Stimulated activated CD4-positive, alpha-beta T cell treated with anti-CD3 and anti-CD28 coated beads, Interleukin-15, amount 100 ng/mL, for 24 hours (primary cell): ENCODE measurements around the gene RPH3AL.
"Not testable (repeated sequence)": the region's sequence is repeated elsewhere in the genome, so short reads cannot be mapped to it uniquely, and the experiment has no call there.

ENCODE experiments used
- DNase-seq: peaks from one replicate; pipeline ENCODE4 v3.0.0-alpha.2; 2020

The RPH3AL gene

DNA sequence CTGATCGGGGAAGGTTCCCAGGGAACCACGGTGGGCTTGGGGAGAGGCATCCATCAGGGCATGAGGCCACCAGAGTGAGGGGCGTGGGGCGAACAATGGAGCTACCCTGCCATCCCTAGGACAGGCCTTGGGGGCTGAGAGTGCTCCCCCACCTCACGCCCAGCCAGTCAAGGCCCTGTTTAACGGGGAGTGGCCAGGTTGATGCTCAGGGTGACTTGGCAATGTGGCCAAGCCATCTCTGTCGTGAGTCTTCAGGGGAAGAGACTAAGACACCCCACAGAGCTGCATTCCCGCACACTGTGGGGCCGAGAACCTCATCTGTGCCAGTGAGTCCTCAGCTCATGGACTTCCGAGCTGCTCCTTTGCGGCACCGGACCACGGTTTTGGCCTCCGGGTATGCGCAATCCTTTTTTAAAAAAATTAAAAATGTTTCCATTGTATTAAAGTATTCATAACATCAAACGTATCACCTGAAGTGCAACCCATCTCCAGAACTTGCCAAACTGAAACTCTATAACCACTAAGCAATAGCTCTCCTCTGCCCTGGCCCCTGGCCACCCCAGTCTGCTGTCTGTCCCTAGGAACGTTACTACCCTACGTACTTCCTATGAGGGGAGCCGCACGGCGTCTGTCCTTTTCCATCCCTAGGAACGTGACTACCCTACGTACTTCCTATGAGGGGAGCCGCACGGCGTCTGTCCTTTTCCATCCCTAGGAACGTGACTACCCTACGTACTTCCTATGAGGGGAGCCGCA is 99.3 kb downstream of the RPH3AL start:
- DNase-seq: no peak

DNA sequence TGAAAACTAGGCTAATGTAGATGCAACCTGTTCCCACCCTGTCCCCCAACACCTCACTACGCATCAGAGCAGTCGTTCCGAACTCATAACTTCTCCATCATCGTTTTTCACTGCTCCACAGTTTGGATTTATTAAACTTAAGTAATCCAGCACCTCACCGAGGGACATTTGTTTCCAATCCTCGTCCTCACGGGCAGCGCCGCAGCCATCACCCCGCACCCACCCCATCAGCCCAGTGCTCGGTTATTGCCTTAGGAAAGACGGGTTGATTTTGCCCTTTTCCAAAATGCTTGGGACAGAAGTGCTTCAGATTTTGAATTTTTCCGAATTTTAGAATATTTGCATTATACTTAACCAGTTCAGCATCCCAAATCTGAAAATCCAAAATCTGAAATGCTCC is 100.2 kb downstream of the RPH3AL start:
- no peak for DNase-seq

DNA sequence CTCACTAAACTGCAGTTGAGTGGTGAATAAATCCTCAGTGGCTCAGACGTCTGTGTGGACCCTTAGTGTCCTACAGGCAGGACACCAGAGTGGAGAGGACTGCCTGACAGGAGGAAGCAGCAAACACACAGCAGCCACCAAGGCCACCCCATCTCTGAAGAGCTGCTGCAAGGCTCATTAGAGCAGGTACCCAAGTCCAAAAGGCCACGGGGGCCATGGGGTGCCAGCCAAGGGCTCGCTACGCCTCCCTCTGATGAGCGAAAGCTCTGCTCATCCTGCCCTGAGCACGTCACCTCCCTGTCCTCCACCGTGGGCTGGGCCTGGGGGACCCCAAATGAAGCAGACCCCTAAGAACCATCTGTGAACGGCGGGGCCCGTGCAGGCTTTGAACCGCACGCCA is 101.1 kb downstream of the RPH3AL start:
- DNase-seq: no peak

DNA sequence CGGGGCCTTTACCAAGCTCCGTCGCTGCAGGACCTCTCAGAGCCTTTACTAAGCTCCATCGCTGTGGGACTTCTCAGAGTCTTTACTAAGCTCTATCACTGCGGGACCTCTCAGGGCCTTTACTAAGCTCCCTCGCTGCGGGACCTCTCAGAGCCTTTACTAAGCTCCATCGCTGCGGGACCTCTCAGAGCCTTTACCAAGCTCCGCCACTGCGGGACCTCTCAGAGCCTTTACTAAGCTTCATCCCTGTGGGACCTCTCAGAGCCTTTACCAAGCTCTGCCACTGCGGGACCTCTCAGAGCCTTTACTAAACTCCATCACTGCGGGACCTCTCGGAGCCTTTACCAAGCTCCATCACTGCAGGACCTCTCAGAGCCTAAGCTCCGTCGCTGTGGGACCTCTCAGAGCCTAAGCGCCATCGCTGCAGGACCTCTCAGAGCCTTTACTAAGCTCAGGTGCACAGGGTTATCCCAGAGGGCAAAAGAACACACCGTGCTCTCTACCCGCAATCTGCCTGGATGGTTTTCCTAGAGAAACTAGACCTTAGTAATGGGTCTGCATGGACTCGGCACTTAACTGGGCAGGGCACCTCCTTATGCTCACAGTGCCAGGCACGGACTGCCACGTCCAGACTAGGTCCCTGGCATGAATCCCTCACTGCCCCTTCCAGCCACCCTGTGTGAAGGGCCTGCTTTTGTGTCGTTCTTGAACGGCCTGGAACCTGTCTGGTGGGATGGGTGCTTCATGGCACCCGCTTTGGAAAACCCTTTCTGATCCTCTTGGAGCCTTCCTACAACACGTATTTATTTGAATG is 101.9 kb downstream of the RPH3AL start:
- no peak for DNase-seq

DNA sequence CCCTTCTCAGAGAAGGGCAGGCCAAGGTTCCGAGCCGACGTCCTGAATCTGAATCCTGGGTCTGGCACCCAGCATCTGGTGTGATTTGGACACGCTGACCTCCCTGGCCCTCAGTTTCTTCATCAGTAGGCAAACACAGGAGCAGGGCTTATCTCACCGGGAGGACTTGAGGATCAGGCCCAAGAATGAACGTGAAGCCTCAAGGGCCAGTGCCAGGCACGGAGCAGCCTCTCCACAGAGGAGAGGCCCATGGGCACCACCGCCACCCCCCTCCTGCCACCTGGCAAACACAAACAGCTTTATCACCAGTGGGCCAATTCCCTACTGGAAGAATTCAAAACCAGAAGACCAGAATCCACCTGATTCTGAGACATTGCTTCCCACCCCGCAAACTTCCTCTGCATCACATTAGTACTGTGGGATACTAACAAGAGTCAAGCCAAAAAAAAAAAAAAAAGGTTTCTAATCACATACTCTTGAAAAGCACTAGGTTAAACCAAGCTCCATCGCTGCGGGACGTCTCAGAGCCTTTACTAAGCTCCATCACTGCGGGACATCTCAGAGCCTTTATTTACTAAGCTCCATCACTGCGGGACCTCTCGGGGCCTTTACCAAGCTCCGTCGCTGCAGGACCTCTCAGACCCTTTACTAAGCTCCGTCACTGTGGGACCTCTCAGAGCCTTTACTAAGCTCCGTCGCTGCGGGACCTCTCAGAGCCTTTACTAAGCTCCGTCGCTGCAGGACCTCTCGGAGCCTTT is 103.2 kb downstream of the RPH3AL start:
- no peak for DNase-seq

DNA sequence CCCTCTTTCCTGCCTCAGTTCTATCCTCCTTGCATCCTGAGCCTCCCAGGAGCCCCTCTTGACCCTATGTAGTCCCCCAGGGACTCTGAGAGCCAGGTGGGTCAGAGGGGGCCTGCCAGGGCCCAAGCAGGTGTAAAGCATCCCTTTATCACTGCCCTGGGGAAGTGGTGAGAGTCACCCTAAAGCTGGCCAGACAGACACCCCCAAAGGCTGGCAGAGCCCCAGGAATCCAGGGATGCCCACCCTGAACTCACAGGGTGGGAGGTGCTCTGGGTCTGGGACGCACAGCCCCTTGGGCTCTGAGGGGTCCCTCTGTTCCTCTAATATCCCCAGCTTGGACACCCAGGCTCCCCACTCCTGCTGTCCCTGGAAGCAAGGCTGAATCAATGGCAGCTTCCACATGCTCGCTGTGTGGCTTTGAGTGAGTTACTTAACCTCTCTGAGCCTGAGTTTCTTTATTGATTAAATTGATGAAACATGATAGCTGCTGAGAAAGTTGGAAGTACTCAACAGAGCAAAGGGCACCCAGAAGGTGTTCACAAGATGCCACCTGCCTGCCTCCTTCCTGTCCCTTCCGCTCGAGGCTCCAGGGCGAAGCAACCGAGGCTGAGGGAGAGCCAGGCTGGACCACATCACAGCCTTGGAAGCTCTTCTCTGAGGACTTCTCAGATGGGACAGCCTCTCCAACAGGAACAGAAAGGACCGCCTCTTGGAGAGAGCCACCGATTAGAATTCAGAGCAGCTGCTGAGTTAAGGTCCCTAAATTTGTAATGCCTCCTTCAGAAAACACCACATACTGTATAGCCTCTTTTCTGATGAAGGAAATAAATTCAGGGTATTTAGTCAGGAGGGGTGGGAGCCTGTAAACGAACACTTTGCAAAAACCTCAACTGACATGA is 104.0 kb downstream of the RPH3AL start:
- DNase-seq: no peak

DNA sequence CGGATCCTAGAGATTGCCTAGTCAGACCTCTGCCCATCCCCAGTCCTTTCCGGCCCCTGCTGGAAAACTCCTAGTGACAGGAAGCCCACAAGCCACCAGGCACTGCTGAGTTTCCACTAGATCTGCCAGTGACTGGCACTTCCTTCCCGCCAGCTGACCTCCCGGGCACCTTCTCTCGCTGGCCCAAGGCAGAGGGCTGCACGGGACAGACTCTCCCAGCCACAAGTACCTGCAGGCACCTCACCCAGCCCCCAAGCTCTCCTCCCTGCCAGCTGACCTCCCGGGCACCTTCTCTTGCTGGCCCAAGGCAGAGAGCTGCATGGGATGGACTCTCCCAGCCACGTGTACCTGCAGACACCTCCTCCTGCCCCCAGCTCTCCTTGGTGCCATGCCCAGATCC is 104.8 kb downstream of the RPH3AL start:
- no peak for DNase-seq

DNA sequence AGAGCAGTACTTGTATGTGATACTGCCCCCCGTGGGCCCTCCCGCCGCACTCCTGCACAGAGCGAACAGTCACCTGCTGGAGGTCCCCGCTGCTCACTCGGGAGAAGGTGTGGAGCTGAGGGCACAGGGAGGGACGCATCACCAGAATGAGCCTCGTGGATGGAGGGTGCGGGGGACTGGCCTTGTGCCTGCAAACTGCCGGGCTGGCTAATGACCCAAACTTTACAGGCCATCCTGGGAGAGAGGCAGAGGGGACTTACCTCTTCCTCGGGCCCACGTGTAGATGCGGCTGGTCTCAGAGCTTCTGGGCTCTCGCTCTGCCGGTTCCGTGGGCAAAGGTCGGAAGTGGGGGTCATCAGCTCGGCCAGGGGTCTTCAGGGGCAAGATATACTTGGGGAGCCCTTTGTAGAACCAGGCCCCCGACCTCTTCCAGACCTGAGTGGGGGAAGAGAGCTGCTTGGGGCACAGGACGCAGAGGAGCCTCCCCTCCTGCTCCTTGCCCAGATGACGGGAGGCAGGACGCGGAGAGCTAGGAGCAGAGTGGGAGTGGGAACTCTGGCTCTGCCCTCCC is 105.7 kb downstream of the RPH3AL start:
- DNase-seq: no peak

DNA sequence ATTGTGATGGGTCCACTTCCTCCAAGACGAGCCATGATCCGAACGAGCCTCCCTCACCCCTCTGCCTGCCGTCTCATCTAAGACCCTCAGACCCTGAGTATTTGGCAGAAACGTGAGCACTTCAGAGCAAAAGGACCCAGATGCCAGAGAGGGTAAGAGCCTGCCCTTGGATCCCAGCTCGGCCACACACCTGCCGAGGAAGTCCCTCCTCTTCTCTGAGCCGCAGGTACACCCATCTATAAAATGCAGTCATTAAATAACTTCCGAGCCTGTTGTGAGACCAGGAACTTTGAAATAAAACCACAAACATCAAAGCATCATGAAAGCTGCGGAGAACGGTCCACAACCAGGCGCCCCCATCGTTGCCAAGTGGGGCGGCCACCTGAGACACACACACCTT is 106.4 kb downstream of the RPH3AL start:
- DNase-seq: no peak

DNA sequence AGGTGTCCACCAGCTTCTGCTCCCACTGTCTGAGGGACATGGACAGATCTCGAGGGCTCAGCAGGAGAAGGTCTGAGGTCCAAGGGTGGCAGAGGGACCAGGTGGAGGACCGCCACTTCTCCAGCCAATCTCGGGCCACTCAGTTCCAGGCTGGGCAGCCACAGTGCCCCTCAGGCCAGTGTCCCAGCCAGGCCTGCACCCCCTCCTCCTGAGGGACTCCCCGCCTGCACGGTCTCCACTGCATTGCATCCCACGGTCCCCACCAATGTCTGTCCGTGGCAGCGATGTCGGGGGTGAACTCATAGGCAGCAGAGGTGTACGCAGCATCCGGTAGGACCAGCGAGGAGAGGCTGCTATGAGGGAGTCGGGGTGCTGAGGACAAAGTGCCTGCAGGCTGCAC is 107.0 kb downstream of the RPH3AL start:
- no peak for DNase-seq

DNA sequence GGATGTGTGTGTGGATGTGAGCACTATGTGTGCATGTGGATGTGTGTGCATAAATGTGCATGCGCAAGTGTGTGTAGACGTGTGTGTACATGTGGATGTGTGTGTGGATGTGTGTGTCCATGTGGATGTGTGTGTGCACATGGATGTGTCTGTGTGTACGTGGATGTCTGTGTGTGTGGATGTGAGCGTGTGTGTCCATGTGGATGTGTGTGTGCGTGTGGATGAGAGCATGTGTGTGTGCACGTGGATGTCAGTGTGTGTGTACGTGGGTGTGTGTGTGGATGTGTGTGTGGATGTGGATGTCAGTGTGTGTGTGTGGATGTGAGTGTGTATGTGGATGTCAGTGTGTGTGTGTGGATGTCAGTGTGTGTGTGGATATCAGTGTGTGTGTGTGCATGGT is 107.6 kb downstream of the RPH3AL start:
- no peak for DNase-seq

DNA sequence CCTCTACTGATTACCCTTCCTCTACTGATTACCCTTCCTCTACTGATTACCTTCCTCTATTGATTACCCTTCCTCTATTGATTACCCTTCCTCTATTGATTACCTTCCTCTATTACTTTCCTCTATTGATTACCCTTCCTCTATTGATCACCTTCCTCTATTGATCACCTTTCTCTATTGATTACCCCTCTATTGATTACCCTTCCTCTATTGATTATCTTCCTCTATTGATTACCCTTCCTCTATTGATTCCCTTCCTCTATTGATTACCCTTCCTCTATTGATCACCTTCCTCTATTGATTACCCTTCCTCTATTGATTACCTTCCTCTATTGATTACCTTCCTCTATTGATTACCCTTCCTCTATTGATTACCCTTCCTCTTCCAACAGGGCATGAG is 108.7 kb downstream of the RPH3AL start:
- not testable (repeated sequence) for DNase-seq

DNA sequence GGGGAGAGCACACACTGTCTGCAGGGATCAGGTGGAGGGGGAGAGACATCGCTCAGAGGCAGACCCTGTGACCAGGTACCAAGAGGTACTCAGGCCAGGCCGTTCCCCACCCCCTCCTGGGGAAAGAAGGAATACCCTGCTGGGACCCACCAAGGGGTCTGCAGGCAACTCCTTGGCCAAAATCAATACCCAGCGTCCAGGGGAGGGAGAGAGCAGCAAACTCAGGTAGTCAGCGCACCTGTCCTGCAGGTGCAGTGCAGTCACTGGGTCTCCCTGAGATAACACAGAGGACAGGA is 113.7 kb downstream of the RPH3AL start:
- DNase-seq: no peak

DNA sequence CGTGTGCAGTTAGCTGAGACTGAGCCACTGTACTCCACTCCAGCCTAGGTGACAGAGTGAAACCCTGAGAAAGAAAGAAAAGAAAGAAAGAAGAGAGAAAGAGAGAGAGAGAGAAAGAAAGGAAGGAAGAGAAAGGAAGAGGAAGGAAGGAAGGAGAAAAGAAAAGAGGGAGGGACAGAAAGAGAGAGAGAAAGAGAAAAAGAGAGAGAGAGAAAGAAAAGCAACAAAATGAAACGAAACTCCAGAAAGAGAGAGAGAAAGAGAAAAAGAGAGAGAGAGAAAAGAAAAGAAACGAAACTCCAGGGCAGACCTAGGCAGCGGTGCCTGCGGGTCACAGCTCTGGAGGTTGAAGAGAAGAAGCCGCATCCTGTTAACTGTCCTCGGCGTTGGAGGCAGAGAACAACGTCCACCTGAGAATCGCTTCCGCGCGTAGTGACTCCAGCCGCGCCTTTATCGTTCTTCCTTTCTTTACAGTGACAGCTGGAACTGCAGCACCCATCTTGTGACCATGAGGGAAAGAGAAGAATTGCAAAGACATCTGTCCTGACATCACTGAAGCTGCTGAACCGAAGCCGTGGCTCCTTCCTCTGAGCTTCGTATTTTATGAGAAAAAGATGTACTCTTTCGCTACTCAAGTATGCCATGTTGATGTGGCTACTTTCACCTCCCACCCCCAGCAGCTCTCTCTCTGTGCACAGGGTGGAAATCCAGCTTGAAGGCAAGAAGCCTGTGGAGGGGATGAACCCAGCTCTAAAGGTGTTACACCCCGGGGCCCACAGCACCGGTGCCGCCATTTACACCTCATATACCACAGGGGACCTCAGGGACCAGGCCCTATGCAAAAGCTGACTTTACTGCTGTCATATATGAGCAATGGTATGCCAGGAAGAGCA is 114.3 kb downstream of the RPH3AL start:
- DNase-seq: no peak

DNA sequence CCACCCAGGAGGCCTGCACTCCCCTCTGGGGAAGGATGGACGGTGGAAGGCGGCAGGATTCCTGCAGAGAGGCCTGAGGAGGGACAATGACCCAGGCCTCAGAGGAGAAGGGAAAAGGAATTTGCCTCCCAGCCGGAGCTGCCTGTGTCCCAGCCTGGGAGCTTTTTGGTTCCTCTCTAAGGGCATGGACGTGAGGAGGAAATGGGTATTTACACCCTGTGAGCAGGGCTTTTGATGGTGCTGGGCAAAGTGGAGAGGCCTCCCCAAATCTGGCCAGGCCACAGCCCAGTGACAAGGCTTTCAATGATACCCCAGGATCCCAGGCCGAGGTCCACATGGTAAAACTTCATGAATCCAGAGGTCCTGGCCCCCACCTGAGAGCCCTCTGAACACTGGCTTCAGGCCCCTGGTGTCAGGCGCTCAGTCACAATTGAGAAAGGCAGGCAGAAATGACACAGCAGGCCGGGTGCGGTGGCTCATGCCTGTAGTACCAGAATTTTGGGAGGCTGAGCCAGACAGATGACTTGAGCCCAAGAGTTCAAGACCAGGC is 115.1 kb downstream of the RPH3AL start:
- DNase-seq: no peak

DNA sequence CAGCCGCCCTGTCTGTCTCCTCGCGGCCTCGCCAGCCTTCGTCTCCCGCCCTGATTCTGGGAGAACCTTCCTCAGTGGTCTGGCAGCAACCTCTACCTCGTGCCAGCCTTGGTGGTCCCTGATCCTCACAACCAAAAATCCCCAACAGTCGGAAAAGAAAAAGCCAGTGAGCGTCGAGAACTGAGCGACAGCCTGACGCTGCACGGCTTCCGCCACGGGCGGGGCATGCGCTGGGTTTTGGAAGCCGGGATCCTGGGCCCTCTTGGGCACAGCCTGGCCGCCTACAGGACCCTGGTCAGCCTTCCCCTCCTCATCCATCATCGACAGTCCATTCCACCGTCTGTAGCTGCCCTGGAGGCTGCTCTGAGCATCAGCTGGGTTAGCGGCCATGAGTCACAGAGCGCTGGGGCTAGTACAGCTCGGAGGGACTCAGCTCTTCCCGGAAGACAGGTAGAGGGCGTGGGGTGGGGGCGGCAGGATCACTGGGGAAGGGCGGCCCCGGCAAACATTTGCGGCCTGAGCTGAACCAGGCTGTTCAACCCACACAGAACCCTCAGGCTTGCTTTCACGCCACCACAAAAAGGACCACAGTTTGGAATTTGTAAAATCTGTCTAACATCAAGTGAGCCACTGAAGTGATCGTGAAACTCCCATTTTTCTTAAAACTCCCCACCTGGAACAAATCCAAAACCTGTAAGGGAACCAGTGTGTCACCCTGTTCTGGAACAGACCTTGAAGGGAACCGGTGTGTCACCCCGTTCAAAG is 115.8 kb downstream of the RPH3AL start:
- no peak for DNase-seq

DNA sequence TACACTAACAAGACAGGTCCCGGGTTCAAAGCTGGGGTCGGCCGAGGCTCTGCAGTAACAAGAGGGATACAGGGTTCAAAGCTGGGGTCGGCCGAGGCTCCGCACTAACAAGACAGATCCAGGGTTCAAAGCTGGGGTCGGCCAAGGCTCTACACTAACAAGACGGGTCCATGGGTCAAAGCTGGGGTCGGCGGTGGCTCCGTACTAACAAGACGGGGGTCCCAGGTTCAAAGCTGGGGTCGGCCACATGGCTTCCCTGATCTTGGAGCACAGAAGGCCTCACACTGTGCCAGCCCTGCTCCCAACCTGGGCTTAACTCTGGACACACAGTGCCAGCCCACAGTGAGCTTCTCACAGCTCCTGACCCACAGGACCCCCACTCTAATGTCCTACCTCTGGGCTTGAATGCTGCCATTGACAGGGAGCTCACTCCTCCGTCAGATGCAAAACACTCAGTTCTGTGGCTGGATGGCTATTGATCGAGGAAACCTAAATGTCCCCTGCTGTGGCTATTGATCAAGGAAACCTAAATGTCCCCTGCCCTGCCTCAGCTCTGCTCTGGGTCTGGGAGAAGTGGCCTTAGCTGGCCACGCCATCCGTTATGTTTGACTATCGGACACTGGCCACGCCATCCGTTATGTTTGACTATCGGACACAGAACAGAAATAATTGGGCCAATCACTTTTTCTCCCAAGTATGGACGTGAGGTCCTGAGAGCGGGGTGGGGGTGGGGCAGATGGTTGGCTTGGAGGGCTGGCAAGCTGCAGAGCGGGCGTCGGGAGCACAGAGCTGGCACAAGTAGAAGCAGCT is 116.6 kb downstream of the RPH3AL start:
- no peak for DNase-seq

DNA sequence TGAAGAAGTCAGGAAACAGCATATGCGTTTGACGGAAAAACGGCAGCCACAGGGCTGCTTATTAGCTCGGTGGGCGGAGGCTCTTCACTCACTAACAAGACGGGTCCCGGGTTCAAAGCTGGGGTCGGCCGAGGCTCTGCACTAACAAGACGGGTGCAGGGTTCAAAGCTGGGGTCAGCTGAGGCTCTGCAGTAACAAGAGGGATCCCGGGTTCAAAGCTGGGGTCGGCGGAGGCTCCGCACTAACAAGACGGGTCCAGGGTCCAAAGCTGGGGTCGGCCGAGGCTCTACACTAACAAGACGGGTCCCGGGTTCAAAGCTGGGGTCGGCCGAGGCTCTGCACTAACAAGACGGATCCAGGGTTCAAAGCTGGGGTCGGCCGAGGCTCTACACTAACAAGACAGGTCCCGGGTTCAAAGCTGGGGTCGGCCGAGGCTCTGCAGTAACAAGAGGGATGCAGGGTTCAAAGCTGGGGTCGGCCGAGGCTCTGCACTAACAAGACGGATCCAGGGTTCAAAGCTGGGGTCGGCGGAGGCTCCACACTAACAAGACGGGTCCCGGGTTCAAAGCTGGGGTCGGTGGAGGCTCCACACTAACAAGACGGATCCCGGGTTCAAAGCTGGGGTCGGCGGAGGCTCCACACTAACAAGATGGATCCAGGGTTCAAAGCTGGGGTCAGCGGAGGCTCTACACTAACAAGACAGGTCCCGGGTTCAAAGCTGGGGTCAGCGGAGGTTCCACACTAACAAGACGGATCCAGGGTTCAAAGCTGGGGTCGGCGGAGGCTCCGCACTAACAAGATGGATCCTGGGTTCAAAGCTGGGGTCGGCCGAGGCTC is 117.4 kb downstream of the RPH3AL start:
- DNase-seq: not testable (repeated sequence)
